ENCODE results near the gene DUOXA2.

Gene DUOXA2

GRCh38 chr15:45128971-45129639, 15.0 kb downstream of the DUOXA2 start:
- DNase-seq (ENCODE audit: low spot score) (peak; percentile 68), ATAC-seq (ENCODE audit: low read depth) (no peak)
- H3K27ac ChIP-seq (ENCODE audit: poor library complexity, severe bottlenecking): no peak overlapping the region
- H3K9me3 ChIP-seq (ENCODE audit: severe bottlenecking): no peaks in the 10 kb centered on the region
- TF ChIP-seq CTCF (IDR thresholded peaks at IDR 0.05; ENCODE audit: poor library complexity, severe bottlenecking): no peak
- H3K4me1 ChIP-seq (ENCODE audit: insufficient read depth, poor library complexity, severe bottlenecking): no peaks in the 10 kb centered on the region
- H3K36me3 ChIP-seq (ENCODE audit: low read depth): no peaks in the 10 kb centered on the region
- no peaks in the 10 kb centered on the region for H3K27me3 ChIP-seq (ENCODE audit: insufficient read depth, poor library complexity, severe bottlenecking)
- peak overlapping the region; percentile 36 for H3K4me3 ChIP-seq (ENCODE audit: severe bottlenecking)

- TF ChIP-seq CTCF (IDR thresholded peaks at IDR 0.05; ENCODE audit: poor library complexity, severe bottlenecking): no peak
- Histone ChIP-seq H3K27ac (ENCODE audit: poor library complexity, severe bottlenecking) (no peak within 1 kb of the TSS), H3K9me3 (ENCODE audit: severe bottlenecking) (no peaks in the 10 kb centered on the region), H3K36me3 (ENCODE audit: low read depth) (no peaks in the 10 kb centered on the region), H3K4me1 (ENCODE audit: insufficient read depth, poor library complexity, severe bottlenecking) (no peaks in the 10 kb centered on the region), H3K27me3 (ENCODE audit: insufficient read depth, poor library complexity, severe bottlenecking) (no peaks in the 10 kb centered on the region), H3K4me3 (ENCODE audit: severe bottlenecking) (peak within 1 kb of the TSS; percentile 36)
- ATAC-seq (ENCODE audit: low read depth) (peak; percentile 91), DNase-seq (ENCODE audit: low spot score) (peak; percentile 86)
Measured at GRCh38 chr15:45129651-45130129, 15.6 kb downstream of the DUOXA2 start, which contains the start of the genes DUOX1 and DUOXA1. DUOX1 (plus strand) TSS chr15:45129994; CDS start chr15:45131967, 1,973 bp downstream. DUOXA1 (minus strand) TSS chr15:45129879; CDS start chr15:45123014, 6,865 bp downstream.

- TF ChIP-seq CTCF (IDR thresholded peaks at IDR 0.05; ENCODE audit: poor library complexity, severe bottlenecking): no peak
- Histone ChIP-seq H3K4me1 (ENCODE audit: insufficient read depth, poor library complexity, severe bottlenecking) (no peaks in the 10 kb centered on the region), H3K36me3 (ENCODE audit: low read depth) (no peaks in the 10 kb centered on the region), H3K27ac (ENCODE audit: poor library complexity, severe bottlenecking) (no peak overlapping the region), H3K9me3 (ENCODE audit: severe bottlenecking) (no peaks in the 10 kb centered on the region), H3K27me3 (ENCODE audit: insufficient read depth, poor library complexity, severe bottlenecking) (no peaks in the 10 kb centered on the region), H3K4me3 (ENCODE audit: severe bottlenecking) (peak overlapping the region; percentile 36)
- DNase-seq (ENCODE audit: low spot score): no peak
- ATAC-seq (ENCODE audit: low read depth): peak; percentile 1; the same call in 2 of the 3 replicates
Measured at GRCh38 chr15:45130291-45131000, 16.3 kb downstream of the DUOXA2 start.

- H3K4me1 ChIP-seq (ENCODE audit: insufficient read depth, poor library complexity, severe bottlenecking): no peaks in the 10 kb centered on the region
- no peaks in the 10 kb centered on the region for H3K9me3 ChIP-seq (ENCODE audit: severe bottlenecking)
- H3K4me3 ChIP-seq (ENCODE audit: severe bottlenecking): no peak overlapping the region
- ATAC-seq (ENCODE audit: low read depth) (no peak), DNase-seq (ENCODE audit: low spot score) (no peak)
- H3K27ac ChIP-seq (ENCODE audit: poor library complexity, severe bottlenecking): no peak overlapping the region
- TF ChIP-seq CTCF (IDR thresholded peaks at IDR 0.05; ENCODE audit: poor library complexity, severe bottlenecking): no peak
- peaks cover 3% of the 10 kb centered on the region; the same call in 1 of the 2 replicates for H3K36me3 ChIP-seq (ENCODE audit: low read depth)
- no peaks in the 10 kb centered on the region for H3K27me3 ChIP-seq (ENCODE audit: insufficient read depth, poor library complexity, severe bottlenecking)
Measured at GRCh38 chr15:45131510-45131909, 17.4 kb downstream of the DUOXA2 start.

All from RWPE2 (cell line).